ENCODE measurements around the gene PPP1R7.

Gene PPP1R7

GRCh38 chr2:241211276-241211675, 61.0 kb downstream of the PPP1R7 start:
- H3K4me1 ChIP-seq (ENCODE audit: control insufficient read depth in 1 of 2, insufficient read depth in 1 of 2, low read depth in 1 of 2, low read length in 1 of 2) = no peaks in the 10 kb centered on the region
- no peak overlapping the region for H3K4me3 ChIP-seq (ENCODE audit: low read depth in 1 of 2, low read length in 1 of 2)
- peaks cover 13% of the 10 kb centered on the region for H3K27me3 ChIP-seq
- H3K27ac ChIP-seq = no peak overlapping the region
- no peaks in the 10 kb centered on the region for H3K9me3 ChIP-seq
- no peaks in the 10 kb centered on the region for H3K36me3 ChIP-seq
- no peak for TF ChIP-seq CTCF (IDR thresholded peaks at IDR 0.05)

- H3K4me1 ChIP-seq (ENCODE audit: control insufficient read depth in 1 of 2, insufficient read depth in 1 of 2, low read depth in 1 of 2, low read length in 1 of 2) = peaks cover 3 to 4% of the 10 kb centered on the region in 2 experiments
- no peak overlapping the region for H3K27ac ChIP-seq
- peaks cover 28% of the 10 kb centered on the region for H3K27me3 ChIP-seq
- no peaks in the 10 kb centered on the region for H3K9me3 ChIP-seq
- no peaks in the 10 kb centered on the region for H3K36me3 ChIP-seq
- no peak for TF ChIP-seq CTCF (IDR thresholded peaks at IDR 0.05)
- H3K4me3 ChIP-seq (ENCODE audit: low read depth in 1 of 2, low read length in 1 of 2) = no peak overlapping the region
Measured at GRCh38 chr2:241213041-241213440, 62.8 kb downstream of the PPP1R7 start.

- H3K27ac ChIP-seq = no peak overlapping the region
- peaks cover 33% of the 10 kb centered on the region for H3K27me3 ChIP-seq
- H3K36me3 ChIP-seq = no peaks in the 10 kb centered on the region
- no peak for TF ChIP-seq CTCF (IDR thresholded peaks at IDR 0.05)
- peaks cover 5 to 8% of the 10 kb centered on the region in 2 experiments for H3K4me1 ChIP-seq (ENCODE audit: control insufficient read depth in 1 of 2, insufficient read depth in 1 of 2, low read depth in 1 of 2, low read length in 1 of 2)
- H3K9me3 ChIP-seq = no peaks in the 10 kb centered on the region
- H3K4me3 ChIP-seq (ENCODE audit: low read depth in 1 of 2, low read length in 1 of 2) = no peak overlapping the region
Measured at GRCh38 chr2:241213567-241213966, 63.3 kb downstream of the PPP1R7 start.

GRCh38 chr2:241214209-241214608, 63.9 kb downstream of the PPP1R7 start:
- Histone ChIP-seq H3K4me3 (ENCODE audit: low read depth in 1 of 2, low read length in 1 of 2) (no peak overlapping the region), H3K27me3 (peaks cover 39% of the 10 kb centered on the region), H3K27ac (no peak overlapping the region), H3K4me1 (ENCODE audit: control insufficient read depth in 1 of 2, insufficient read depth in 1 of 2, low read depth in 1 of 2, low read length in 1 of 2) (peaks cover 10 to 13% of the 10 kb centered on the region in 2 experiments), H3K9me3 (no peaks in the 10 kb centered on the region), H3K36me3 (no peaks in the 10 kb centered on the region)
- TF ChIP-seq CTCF (IDR thresholded peaks at IDR 0.05) = no peak

GRCh38 chr2:241214766-241215165, 64.5 kb downstream of the PPP1R7 start:
- Histone ChIP-seq H3K4me3 (ENCODE audit: low read depth in 1 of 2, low read length in 1 of 2) (no peak overlapping the region), H3K27me3 (peaks cover 40% of the 10 kb centered on the region), H3K4me1 (ENCODE audit: control insufficient read depth in 1 of 2, insufficient read depth in 1 of 2, low read depth in 1 of 2, low read length in 1 of 2) (peaks cover 10 to 13% of the 10 kb centered on the region in 2 experiments), H3K9me3 (no peaks in the 10 kb centered on the region), H3K27ac (no peak overlapping the region), H3K36me3 (no peaks in the 10 kb centered on the region)
- TF ChIP-seq CTCF (IDR thresholded peaks at IDR 0.05) = no peak

- Histone ChIP-seq H3K36me3 (no peaks in the 10 kb centered on the region), H3K27me3 (peaks cover 40% of the 10 kb centered on the region), H3K4me1 (ENCODE audit: control insufficient read depth in 1 of 2, insufficient read depth in 1 of 2, low read depth in 1 of 2, low read length in 1 of 2) (peaks cover 10 to 13% of the 10 kb centered on the region in 2 experiments), H3K27ac (no peak overlapping the region), H3K9me3 (no peaks in the 10 kb centered on the region), H3K4me3 (ENCODE audit: low read depth in 1 of 2, low read length in 1 of 2) (no peak overlapping the region)
- TF ChIP-seq CTCF (IDR thresholded peaks at IDR 0.05) = no peak
Measured at GRCh38 chr2:241215421-241215820, 65.2 kb downstream of the PPP1R7 start.

Measured in neutrophil (primary cell).